GM10266 (cell line): ENCODE results near the gene NUP160.
"Not testable (repeated sequence)": the region's sequence is repeated elsewhere in the genome, so short reads cannot be mapped to it uniquely, and the experiment has no call there.

Source experiments
- DNase-seq: peaks from one replicate; pipeline ENCODE4 v3.0.0; 2012; ENCODE audit errors: extremely low spot score
- TF ChIP-seq, protein P1 (sequence below): IDR thresholded peaks from 2 replicates; pipeline ENCODE4 v1.5.1; 2012; ENCODE audit warnings: mild to moderate bottlenecking, low read depth; ENCODE audit not compliant: control insufficient read depth, insufficient read depth; ENCODE audit errors: missing control alignments

Gene NUP160

GRCh38 chr11:47828284-47828683 lies 19.9 kb downstream of the NUP160 start:
- no peak for DNase-seq
- TF ChIP-seq, protein P1, sequence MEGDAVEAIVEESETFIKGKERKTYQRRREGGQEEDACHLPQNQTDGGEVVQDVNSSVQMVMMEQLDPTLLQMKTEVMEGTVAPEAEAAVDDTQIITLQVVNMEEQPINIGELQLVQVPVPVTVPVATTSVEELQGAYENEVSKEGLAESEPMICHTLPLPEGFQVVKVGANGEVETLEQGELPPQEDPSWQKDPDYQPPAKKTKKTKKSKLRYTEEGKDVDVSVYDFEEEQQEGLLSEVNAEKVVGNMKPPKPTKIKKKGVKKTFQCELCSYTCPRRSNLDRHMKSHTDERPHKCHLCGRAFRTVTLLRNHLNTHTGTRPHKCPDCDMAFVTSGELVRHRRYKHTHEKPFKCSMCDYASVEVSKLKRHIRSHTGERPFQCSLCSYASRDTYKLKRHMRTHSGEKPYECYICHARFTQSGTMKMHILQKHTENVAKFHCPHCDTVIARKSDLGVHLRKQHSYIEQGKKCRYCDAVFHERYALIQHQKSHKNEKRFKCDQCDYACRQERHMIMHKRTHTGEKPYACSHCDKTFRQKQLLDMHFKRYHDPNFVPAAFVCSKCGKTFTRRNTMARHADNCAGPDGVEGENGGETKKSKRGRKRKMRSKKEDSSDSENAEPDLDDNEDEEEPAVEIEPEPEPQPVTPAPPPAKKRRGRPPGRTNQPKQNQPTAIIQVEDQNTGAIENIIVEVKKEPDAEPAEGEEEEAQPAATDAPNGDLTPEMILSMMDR, result no peak

- DNase-seq, result not testable (repeated sequence)
Observed at GRCh38 chr11:47822664-47823063, 25.5 kb downstream of the NUP160 start.

DNA sequence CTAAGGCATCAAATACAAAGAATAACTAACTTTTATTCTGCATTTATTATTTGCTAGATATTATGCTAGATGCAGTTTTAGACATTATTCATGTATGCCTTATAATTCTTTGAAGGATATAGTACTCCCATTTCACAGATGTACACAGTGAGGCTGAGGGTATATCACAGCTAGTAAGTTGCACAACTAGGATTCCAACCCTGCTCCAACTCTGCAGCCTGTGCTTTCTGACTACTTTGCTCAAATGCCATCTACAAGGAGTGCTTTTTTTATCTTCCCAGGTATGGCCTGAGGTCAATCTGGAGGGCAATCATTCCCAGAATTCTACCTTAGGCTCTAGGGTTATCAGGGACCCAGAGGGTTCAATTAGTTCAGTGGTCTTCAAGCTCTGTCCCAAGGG lies 28.4 kb downstream of the NUP160 start:
- TF ChIP-seq, protein P1, result no peak
- no peak for DNase-seq

- no peak for DNase-seq
- TF ChIP-seq, protein P1, result no peak
Observed at GRCh38 chr11:47800759-47801158, 47.4 kb downstream of the NUP160 start.

GRCh38 chr11:47797633-47798032 lies 50.5 kb downstream of the NUP160 start:
- no peak for DNase-seq

GRCh38 chr11:47791774-47792430 lies 56.2 kb downstream of the NUP160 start:
- TF ChIP-seq, protein P1, result no peak
- no peak for DNase-seq

More at GRCh38 chr11:47797633-47798032, 50.5 kb downstream of the NUP160 start:
- TF ChIP-seq, protein P1, result no peak

GRCh38 chr11:47790017-47790416 lies 58.1 kb downstream of the NUP160 start:
- DNase-seq, result not testable (repeated sequence)

- no peak for DNase-seq
- TF ChIP-seq, protein P1, result no peak
Observed at GRCh38 chr11:47788181-47788580, 60.0 kb downstream of the NUP160 start.
